GM19372 (cell line): ENCODE measurements around the gene NAV2.
A peak's percentile ranks its signal among the peaks of the same experiment; 100 is the strongest.
"Not testable (repeated sequence)": the region's sequence is repeated elsewhere in the genome, so short reads cannot be mapped to it uniquely, and the experiment has no call there.

Experiments used
- ATAC-seq: cut with Tn5 transposase; IDR thresholded peaks from one replicate; pipeline ENCODE4 v1.9.1; 2021; ENCODE audit warnings: mild to moderate bottlenecking, low read depth, moderate library complexity; ENCODE audit not compliant: unreplicated experiment

The NAV2 gene

DNA sequence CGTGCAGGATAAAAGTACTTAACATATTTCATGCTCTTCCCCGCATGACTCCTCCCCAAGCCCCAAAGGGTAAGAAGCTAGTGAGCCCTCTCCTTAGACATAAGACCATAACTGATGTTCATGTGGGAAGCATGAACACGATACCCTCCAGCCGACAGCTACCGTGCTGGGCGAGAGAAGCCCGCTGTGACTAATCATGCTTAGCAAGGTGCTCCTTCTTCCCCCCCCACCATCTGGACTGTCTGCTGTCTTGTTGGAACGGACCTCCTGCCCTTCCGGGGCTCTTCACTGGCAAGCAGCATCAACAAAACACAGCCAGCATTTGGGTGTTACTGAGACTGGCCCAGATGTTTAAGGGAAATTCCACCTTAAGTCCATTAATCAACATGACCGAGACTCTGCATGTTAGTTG lies 247.0 kb downstream of the NAV2 start:
- no peak for ATAC-seq

DNA sequence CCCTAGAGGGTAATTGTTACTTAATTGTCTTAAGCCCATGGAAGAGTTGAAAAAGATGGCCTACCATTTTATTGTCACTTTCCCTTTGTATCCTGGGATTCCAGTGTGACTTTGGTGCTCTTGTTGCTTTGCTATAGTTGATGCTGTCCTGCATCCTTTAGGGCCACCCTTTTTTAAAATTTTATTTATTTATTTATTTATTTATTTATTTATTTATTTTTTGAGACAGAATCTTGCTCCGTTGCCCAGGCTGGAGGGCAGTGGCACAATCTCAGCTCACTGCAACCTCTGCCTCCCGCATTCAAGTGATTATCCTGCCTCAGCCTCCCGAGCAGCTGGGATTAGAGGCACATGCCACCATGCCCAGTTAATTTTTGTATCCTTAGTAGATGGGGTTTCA lies 247.8 kb downstream of the NAV2 start:
- ATAC-seq = not testable (repeated sequence)

DNA sequence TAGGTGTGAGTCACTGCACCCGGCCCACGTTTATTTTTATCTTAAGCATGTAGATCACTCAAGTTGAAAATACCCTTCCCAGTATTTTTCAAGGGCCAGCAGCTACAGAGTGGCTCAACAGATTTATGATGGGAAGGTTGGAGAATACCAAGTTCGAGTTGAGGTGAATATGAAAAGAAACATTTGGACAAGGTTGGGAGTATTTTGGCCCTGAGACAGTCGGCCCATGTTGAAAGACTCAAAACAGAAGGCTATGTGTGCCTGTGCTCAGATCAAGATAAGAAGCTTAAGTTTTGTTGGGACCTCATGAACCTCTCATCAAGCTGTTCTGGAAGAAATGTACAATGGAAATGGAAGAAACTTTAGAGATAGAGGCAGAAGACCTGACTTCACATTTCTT lies 248.6 kb downstream of the NAV2 start:
- no peak for ATAC-seq

DNA sequence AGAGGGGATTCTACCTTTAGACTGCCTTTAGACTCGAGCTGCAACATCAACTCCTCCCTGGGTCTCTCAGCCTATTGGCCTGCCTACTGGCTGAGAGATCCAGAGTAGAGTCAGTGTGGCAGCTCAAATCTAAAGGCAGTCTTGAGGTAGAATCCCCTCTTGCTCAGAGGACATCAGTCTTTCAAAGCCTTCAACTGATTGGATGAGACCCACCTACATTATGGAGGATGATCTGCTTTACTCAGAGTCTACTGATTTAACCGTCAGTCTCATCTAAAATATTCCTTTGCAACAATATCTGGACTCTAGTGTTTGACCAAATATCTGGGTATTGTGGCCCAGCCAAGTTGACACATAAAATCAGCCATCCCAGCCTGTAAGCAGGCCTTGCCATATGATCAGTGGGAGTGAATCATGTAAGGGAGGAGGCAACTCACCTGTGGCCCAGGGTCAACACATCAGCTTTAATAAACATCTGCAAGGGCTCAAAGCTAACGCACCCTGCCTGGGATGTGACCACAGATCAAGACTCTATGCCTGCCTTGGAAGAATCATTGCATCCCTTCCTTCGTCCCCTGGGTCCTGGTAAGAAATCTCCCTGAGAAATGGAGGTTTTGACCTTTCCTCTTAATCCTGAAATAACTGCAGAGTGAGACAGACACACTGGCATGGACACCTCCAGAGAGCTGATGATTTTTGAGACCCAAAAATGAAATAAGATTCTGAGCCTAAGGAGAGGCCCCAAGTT lies 249.6 kb downstream of the NAV2 start:
- ATAC-seq = no peak

DNA sequence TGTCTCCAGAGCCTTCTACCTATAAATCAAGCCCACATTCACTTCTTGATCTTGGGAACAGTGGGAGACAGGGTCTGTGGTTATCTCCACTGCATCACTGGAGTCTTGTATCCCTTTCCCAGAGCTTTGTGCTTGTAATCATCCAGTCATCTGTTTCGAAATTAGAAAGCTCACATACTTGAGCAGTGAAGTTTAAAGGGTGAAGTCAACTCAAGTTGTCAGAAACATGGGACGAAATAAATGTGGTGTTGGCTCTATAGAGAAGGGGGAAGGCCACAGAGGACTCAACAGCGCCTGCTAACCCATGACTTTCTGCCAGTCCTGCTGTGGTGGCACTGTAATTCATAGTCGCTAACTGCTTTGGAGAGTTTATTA lies 250.2 kb downstream of the NAV2 start:
- no peak for ATAC-seq

DNA sequence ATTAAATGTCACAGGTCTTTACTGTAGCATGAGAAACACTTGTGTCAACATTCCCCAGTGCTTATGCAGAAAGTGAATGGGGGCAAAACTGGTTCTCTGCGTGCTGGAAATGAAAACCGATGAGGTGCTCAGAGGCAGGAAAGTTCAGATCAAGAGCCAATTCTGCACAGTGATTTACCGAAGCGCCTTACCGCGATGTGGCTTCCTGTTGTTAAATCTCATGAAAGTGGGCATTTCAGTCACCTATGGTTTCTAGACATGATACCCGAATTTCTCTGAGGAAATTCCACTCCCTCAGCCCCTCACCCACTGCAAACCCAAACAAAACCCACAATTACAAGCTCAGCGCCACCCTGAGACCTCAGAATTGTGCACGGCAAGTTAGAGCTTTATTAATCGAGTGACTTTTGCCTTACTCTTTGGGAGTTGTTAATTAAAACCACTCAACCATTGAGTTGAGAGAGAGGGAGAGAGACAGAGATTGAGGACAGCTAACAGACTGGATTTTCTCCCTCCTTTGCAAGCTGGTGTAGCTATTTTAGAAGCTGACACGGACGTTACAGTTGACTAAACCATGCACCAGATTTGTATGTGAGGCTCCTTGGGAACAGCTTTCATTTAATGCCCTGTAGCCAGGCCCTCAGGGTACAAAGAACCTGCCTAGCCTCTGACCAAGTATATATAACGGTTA lies 251.2 kb downstream of the NAV2 start:
- ATAC-seq = no peak

DNA sequence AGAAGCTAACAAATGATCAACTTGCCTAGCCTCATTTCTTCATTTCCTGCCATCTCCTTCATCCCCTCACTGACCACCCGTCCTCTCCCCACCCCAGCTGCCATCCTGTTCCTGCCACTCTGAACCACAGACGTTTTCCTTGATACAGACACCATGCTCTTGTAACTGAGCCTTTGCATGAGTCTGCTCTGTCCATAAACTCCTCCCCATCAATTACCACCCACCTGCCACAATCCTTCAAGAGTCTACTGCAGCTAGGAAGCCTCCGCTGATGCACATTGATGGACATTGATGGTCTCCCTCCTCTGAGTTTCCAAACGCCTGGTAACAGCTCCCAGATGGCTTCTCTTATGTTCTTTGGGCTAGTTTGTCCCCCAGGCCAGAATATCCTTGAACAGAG lies 253.8 kb downstream of the NAV2 start:
- ATAC-seq = no peak

DNA sequence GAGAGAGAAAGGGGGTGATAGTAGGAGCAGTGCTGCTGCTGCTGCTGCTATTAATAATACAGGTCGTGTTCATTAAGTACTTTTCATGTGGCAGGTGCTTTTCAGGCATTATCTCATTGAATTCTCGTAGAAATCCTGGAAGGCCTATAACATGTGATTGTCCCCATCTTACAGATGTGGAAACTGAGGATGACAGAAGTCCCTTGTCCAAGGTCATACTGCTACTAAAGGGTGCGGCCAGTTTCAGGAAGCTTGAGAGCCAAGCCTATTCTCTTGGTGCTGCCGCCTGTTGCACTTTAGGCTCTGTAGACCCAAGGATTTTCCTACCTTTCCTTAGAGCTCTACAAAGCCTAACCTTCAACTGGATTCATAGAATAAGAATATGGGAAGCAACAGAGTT lies 254.3 kb downstream of the NAV2 start:
- ATAC-seq = no peak

DNA sequence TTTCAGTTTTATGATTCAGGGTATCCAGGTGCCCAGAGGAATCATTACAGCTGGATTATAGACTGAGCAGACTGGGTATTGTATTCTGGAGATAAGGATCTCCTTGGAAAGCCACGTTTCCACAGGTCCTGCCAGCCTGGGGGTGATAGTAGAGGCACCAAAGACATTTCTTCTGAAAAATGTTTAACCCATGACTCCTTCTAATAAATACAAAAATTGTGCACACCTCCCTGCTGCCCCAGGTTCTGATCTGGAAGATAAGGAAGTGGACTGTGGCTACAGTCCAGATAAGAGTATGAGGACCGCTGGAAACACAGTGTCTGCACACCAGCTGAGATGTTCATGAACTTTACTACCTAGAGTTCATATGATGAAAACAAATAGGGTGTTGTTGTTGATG lies 255.2 kb downstream of the NAV2 start:
- ATAC-seq = no peak

DNA sequence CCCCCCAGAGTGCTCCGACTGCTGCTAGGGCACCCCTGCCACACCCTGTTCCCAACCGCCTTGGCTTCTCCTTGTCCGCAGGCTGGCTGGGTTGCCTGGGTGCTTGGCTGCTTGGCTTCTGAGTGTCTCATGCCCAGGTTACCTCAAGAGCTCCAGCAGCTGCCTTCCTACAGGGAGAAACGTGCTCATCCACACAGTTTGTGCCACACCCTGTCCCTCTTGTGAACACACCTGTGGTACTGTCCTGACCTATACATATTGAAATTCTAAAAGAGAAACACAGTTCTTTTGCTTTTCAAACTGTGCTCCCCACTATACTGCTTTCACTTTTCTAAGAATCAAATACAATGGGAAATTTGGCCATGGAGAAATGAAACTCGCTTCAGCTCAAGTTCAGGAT lies 256.2 kb downstream of the NAV2 start:
- ATAC-seq = no peak

DNA sequence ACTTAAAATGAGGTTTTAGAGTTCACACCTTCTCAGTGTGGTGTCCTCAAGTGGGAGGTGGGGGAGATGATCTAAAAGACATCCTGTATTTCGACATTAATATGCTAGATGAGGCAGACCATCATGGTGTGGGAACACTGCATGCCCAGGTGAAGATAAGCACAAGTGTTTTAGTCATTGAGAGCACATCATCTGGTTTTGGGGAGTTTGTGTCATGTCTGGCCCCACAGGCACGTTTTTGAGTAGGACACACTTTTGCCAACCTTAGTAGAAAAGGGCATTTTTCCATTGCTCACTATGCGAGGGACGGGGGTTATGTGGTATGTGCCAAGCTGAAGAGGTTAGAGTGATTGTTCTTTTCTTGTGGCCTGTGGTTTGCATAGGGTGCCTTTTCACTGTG lies 258.3 kb downstream of the NAV2 start:
- ATAC-seq = no peak

DNA sequence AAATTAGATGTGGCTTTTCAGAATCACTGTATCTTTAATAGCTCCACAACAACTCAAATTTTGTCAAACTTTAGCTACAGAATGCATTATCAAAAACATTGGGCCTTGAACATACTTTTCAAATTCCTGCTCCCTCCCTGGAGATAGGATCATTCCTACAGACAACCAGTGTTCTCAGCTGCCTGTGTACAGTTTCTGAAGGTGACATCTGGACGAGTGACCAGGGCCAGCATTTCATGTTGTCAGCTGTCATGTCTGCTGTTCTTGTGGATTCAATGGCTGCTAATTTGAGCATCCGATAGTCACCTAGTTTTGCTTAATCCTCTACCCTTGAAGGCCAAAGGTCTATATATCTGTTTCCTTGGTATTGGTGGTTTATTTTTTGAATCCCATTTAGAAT lies 259.5 kb downstream of the NAV2 start:
- ATAC-seq = no peak

DNA sequence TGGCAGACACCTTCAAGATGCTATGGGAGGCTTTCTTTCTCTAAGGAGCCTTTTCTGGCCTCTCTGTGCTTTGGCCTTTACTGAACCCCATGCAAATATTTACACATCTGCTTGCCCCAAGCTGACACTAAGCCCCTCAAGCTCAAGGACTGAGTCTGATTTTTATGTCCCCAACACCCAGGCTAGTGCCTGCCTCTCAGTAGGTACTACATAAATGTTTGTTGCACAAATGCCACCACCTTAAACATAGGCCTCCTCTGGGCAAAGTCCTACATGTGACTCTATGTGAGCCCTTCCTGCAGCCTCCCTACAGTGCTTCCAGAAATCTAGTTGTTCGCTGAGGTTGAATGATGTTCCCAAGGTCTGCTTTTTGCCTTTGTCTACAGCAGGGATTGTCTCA lies 260.0 kb downstream of the NAV2 start:
- no peak for ATAC-seq

DNA sequence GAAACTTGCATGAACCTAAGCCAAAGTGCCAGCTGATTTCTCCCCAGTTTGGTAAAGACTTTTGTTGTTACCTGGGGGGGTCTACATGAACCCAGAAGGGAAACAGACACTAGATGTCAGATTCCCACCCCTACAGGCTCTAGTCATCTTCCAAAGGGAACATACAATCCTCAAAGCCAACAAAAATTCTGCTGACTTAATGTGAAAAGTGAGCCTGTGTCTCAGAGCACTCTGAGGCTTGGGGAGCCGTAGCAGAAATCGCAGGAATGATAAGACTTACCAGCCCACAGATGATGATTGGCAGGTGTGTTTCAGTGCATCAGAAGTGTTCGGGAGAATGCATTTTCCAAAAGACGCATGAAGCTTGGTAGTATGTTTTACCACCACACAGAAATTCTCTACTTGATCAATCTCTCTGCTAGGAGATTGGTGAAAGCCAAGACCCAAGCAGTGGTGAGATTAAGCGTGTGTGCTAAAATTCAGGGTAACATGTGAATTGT lies 260.5 kb downstream of the NAV2 start:
- no peak for ATAC-seq

DNA sequence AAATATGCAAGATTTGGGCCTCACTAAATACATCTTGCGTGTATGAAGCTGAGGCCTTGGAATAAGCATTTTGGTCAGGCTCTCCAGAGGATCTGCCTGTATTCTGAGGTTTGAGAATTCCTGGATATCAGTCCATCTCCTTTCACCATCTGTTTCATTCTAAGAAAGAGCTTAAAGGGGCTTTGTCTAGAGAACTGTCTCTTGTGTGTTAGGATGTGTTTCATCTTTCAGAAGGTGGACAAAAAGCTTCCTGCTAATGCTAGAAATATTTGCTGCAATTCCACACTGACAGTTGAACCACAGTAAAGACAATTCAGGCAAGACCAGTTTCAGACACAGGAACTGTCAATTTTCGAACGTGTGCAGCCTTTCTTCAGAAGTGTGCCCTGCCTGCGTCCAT lies 262.2 kb downstream of the NAV2 start:
- no peak for ATAC-seq

DNA sequence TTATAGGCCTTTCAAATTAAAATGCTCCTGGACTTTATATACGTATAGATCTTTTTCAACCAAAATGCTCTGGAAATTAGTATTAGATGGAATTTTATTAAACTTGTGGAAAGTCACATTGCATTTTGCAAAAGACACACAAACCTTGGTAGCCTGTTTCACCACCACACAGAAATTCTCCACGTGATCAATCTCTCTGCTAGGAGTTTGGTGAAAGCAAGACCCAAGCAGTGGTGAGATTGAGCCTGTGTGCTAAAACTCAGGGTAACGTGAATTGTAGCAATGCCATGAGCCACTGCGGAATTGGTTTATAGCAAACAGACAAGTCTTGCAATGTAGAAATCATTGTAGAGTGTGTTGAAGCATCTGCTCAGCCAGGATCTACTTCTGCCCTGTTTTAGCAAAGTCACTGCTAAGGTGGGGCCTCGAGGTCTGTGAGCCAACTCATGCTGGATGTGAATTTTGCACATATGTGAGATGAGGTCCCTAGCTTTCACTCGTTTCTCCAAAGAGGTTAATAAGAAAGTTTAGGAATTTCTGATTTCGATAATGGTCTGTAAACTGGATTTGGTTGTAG lies 262.9 kb downstream of the NAV2 start:
- no peak for ATAC-seq

DNA sequence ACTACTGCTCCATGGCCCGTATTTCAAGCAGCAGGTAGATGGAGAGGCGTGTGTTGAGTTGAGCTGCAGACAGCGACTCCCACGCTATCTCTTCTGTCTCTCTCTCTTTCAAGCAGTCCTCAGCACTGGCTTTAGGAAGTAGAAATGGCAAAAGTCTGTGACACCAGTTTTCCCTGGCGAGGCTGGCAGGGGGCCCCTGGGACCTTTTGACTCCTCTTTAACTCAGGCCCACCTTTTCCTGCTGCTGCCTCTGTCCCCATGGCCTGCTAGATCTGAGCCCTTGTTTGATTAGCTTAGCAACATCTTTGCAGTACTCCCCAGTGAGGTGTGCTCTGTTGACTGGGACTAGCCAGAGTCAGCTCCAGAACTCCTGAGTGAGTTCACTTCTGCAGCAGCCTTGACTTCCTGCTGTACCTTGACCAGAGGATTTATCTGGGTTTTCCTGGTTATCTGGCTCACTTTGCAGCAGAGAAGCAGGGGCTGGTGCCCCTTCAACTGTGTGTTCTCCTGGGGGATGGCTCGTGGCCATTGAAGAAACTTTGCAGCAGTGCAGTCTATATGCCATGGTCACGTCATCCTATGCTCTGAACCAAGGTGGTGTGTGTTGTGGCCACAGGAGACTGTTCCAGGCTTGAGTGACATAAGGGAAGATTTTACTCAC lies 263.8 kb downstream of the NAV2 start:
- ATAC-seq = no peak

DNA sequence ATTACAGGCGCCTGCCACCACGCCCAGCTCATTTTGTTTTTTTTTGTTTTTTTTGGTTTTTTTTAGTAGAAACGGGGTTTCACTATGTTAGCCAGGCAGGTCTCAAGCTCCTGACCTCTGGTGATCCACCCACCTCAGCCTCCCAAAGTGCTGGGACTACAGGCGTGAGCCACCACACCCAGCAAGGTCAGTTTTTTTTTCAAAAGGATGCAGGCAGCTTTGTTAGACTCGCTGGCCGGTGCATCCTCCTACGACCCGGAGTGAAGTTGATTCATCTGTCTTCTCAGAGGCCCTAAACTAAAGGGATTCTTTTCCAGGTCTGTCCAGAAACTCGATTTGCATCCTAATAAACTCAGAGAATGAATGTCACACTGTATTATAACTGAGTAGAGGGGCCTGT lies 265.3 kb downstream of the NAV2 start:
- no peak for ATAC-seq

DNA sequence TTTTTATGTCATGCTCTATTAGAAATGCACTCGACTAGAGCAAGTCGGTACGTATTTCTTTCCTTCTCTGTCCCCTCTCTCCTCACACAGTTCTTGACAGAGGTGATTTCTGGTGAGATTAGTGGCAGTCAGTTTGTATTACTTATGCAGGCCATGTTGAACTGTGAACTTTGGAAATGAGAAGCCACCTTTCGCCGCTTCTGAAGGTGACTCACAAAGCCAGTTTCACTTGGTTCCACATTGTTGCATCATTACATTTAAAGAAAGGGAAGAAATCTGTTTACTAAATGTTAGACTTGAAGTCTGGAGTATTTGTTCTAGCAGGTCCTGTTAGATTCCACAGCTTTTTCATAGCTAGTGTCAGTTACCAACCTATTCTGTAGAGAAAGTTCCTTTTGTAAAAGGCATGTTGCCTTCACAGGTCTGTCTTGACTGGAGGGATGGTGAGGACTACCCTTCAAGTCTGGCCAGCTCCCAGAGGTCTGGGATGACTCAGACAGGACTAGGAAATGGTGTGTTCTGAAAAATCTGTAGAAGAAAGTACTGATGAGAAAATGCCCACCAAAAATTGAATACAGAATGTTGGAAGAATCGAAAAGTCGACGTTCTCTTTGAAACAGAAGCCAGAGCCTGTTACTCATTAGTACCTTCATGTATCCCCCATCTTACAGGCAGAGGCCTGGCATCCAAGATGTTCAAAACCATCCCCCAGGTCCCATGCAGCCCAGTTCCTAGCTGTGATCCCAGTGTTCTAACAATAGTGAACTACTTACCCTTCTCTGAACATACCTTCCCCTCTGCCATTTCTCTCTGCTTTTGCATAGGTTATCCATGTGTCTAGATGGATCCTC lies 266.3 kb downstream of the NAV2 start:
- no peak for ATAC-seq

DNA sequence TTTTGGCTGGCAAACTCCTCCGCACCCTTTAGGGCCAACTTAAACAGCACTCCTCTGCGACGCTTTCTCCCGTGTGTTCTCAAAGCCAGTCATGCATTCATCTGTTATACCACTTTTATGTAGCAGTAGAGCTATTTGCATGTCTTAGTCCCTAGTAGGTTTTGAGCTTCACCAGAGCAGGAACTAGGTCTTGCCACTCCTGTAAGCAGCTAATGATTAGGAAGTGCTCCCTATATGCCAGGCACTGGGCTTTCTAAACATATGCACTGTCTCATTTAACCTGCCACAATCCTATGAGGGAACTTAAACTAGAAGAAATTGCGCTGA lies 266.8 kb downstream of the NAV2 start:
- peak; percentile 58 for ATAC-seq

DNA sequence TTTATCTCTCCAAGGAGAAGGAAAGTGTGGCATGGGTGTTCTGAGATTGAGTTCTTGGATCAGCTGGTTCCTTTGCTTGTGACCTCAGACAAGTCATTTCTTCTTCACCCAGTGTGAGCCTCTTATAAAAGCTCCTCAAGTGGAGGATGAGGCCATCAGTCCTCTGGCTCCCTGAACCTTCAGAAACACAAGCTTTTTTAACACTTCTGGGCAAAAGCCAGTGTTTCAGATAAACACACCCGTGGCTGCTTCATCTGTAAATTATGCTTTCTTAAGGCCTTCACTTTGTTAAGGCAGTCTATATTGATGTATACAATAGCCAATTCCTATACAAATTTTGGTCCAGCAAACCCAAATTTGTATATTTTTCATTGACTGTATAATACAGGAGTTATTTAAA lies 267.8 kb downstream of the NAV2 start:
- ATAC-seq = no peak
